SK-N-SH (cell line): Measurements from ENCODE around the gene RBM38.

ENCODE experiments used
- POLR2AphosphoS5 ChIP-seq: IDR thresholded peaks from 2 replicates; pipeline ENCODE4 v1.6.1; 2012; ENCODE audit warnings: low read depth, low read length
- RAD21 ChIP-seq: IDR thresholded peaks from 2 replicates; pipeline ENCODE4 v1.6.1; 2012; ENCODE audit warnings: mild to moderate bottlenecking, low read length
- RFX5 ChIP-seq: IDR thresholded peaks from 2 replicates; pipeline ENCODE4 v1.6.1; 2012; ENCODE audit warnings: mild to moderate bottlenecking, improper control_type of control experiment, low read length

- TF ChIP-seq RAD21 (no peak), POLR2AphosphoS5 (no peak), RFX5 (no peak)
Observed at GRCh38 chr20:57364451-57364850, 26.7 kb upstream of the RBM38 start.
